ENCODE data around the gene KNDC1.
A peak's percentile ranks its signal among the peaks of the same experiment; 100 is the strongest.
"Not testable (repeated sequence)": the region's sequence is repeated elsewhere in the genome, so short reads cannot be mapped to it uniquely, and the experiment has no call there.

KNDC1 gene

DNA sequence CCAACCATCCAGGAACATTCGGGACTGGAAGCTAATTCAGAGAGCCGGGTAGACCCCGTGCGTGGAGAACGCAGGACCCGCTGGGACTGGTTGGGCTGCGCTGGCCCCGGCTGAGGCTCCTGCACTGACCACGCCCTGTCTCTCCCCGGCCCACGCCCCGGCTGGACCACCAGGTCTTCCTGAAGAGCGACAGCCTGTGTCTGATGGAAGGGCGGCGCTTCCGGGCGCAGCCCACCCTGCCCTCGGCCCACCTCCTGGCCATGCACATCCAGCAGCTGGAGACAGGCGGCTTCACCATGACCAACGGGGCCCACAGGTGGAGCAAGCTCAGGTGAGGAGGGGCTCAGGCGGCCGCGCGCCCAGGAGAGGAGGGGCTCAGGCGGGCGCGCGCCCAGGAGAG lies 59.8 kb downstream of the KNDC1 start:
- no peak overlapping the region for H3K4me3 ChIP-seq (ENCODE audit: low read depth, low read length)
- TF ChIP-seq, protein P1, sequence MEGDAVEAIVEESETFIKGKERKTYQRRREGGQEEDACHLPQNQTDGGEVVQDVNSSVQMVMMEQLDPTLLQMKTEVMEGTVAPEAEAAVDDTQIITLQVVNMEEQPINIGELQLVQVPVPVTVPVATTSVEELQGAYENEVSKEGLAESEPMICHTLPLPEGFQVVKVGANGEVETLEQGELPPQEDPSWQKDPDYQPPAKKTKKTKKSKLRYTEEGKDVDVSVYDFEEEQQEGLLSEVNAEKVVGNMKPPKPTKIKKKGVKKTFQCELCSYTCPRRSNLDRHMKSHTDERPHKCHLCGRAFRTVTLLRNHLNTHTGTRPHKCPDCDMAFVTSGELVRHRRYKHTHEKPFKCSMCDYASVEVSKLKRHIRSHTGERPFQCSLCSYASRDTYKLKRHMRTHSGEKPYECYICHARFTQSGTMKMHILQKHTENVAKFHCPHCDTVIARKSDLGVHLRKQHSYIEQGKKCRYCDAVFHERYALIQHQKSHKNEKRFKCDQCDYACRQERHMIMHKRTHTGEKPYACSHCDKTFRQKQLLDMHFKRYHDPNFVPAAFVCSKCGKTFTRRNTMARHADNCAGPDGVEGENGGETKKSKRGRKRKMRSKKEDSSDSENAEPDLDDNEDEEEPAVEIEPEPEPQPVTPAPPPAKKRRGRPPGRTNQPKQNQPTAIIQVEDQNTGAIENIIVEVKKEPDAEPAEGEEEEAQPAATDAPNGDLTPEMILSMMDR (IDR thresholded peaks at IDR 0.05; ENCODE audit: low read depth, low read length) = no peak
- TF ChIP-seq, protein P2, sequence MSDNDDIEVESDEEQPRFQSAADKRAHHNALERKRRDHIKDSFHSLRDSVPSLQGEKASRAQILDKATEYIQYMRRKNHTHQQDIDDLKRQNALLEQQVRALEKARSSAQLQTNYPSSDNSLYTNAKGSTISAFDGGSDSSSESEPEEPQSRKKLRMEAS (IDR thresholded peaks at IDR 0.05; ENCODE audit: low read depth, low read length) = no peak
- TF ChIP-seq POLR2A (IDR thresholded peaks at IDR 0.05; ENCODE audit: extremely low read depth, insufficient read length) (no peak), MYC (IDR thresholded peaks at IDR 0.05; ENCODE audit: low read depth, low read length) (no peak)
- no peak for DNase-seq (ENCODE audit: low read depth)

DNA sequence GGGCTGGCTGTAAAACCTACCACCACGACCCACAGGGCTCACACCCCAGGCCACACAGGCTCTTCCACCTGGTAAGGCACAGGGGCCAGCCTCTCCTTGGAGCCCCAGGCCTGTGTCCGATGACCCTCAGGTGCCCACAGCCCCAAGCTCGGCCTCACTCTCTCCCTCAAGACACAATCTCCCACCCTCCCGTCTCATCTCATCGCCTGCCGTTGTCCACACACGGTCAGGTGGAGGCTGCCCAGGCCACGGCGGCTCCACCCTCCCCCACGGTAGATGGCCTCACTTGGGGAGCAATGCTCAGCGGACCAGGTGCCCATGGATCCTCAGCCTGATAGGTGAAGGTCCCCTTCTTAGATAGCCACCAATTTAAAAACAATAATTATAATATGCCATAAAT lies 61.3 kb downstream of the KNDC1 start:
- no peak overlapping the region for H3K4me3 ChIP-seq (ENCODE audit: low read depth, low read length)
- no peak for DNase-seq (ENCODE audit: low read depth)
- TF ChIP-seq, protein P1 (IDR thresholded peaks at IDR 0.05; ENCODE audit: low read depth, low read length) = no peak
- TF ChIP-seq POLR2A (IDR thresholded peaks at IDR 0.05; ENCODE audit: extremely low read depth, insufficient read length) = no peak
- no peak for TF ChIP-seq MYC (IDR thresholded peaks at IDR 0.05; ENCODE audit: low read depth, low read length)
- TF ChIP-seq, protein P2 (IDR thresholded peaks at IDR 0.05; ENCODE audit: low read depth, low read length) = no peak

DNA sequence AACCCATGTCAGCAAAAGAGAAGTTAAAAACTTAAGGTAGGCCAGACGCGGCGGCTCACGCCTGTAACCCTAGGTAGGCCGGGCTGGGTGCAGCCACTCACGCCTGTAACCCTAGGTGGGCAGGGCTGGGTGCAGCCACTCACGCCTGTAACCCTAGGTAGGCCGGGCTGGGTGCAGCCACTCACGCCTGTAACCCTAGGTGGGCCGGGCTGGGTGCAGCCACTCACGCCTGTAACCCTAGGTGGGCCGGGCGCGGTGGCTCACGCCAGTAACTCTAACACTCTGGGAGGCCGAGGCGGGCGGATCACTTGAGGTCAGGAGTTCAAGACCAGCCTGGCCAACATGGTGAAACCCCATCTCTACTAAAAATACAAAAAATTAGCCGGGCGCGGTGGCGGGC lies 61.7 kb downstream of the KNDC1 start:
- not testable (repeated sequence) for DNase-seq (ENCODE audit: low read depth); H3K4me3 ChIP-seq (ENCODE audit: low read depth, low read length)

DNA sequence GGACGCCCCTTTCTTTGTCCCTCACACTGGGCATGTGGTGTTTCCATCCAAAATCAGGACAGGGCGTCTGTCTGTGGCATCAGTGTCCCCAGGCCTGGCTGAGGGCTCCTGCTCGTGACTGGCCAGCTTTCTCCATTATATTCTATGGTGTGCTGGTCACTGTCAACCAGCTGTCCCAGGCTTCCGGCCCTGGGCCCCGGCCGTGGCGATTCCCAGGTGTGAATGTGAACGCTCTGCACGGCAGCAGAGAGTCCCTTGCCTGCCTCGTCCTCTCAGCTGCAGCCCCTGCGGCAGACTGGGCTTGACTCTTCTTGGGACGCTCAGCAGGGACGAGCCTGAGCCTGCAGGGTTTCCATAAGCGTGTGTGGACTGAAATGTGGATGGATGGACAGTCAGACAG lies 64.1 kb downstream of the KNDC1 start:
- TF ChIP-seq MYC (IDR thresholded peaks at IDR 0.05; ENCODE audit: low read depth, low read length) (no peak), POLR2A (IDR thresholded peaks at IDR 0.05; ENCODE audit: extremely low read depth, insufficient read length) (no peak)
- TF ChIP-seq, protein P1 (IDR thresholded peaks at IDR 0.05; ENCODE audit: low read depth, low read length) = no peak
- TF ChIP-seq, protein P2 (IDR thresholded peaks at IDR 0.05; ENCODE audit: low read depth, low read length) = no peak
- DNase-seq (ENCODE audit: low read depth) = no peak
- no peak overlapping the region for H3K4me3 ChIP-seq (ENCODE audit: low read depth, low read length)

DNA sequence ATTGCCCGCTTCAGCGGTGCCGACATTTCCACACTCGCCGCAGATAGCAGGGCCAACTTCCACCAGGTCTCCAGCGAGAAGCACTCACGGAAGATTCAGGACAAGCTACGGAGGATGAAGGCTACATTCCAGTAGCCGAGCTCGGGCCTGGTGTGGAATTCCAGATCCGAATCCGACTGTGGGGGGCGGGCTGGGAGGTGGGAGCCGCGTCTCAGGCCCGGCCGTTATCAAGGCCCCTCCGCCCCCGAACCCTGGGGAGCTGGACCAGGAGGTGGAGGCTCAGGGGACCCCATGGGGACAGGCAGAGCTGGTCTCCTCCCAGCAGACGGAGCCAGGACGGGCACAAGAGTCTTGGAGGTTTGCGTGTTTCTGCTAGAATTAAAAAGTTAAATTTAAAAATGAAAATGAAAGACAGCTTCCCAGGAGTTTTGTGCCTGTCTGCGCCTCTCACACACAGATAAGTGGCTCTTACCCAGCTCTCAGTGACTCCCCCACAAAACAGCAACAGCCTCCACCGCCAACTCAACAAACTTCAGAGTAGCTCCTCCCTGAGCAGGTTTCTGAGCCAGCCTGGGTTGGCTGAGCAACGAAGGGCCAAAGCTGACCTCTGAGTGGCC lies 64.8 kb downstream of the KNDC1 start:
- no peak overlapping the region for H3K4me3 ChIP-seq (ENCODE audit: low read depth, low read length)
- DNase-seq (ENCODE audit: low read depth) = peak; percentile 63
- TF ChIP-seq, protein P1 (IDR thresholded peaks at IDR 0.05; ENCODE audit: low read depth, low read length) = no peak
- TF ChIP-seq, protein P2 (IDR thresholded peaks at IDR 0.05; ENCODE audit: low read depth, low read length) = no peak
- TF ChIP-seq MYC (IDR thresholded peaks at IDR 0.05; ENCODE audit: low read depth, low read length) (no peak), POLR2A (IDR thresholded peaks at IDR 0.05; ENCODE audit: extremely low read depth, insufficient read length) (no peak)

DNA sequence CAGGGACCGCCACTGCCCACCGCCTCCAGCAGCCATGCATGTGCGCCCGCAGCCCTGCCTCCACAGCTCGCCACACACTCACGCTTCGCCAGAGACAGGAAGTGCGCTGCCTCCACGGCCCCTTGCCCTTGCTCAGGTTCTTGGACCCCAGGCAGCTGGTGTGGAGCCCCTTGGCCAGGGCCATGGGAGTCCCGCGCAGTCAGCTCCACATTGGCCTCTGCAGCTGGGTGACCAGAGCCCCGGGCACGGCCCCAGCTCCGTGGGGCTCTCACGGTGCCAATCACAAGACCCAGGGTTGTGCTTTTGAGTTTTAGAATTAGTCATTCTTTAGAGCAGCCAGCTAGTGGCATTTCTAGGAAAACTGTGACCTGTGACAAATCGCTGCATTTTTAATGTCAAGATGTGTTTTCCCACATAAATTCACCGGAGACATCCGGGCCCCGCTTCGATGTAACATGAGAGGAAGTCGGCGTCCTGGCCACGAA lies 65.7 kb downstream of the KNDC1 start:
- DNase-seq (ENCODE audit: low read depth) = no peak
- no peak overlapping the region for H3K4me3 ChIP-seq (ENCODE audit: low read depth, low read length)
- TF ChIP-seq, protein P2 (IDR thresholded peaks at IDR 0.05; ENCODE audit: low read depth, low read length) = no peak
- TF ChIP-seq POLR2A (IDR thresholded peaks at IDR 0.05; ENCODE audit: extremely low read depth, insufficient read length) (no peak), MYC (IDR thresholded peaks at IDR 0.05; ENCODE audit: low read depth, low read length) (no peak)
- TF ChIP-seq, protein P1 (IDR thresholded peaks at IDR 0.05; ENCODE audit: low read depth, low read length) = no peak

Data from NB4 (cell line).